GM12878 (cell line): Measurements from ENCODE around the gene NFKBIE. TPM values are rescaled to one million over a fixed set of nuclear protein-coding genes. Genes with fewer than 3 reads are reported as not detected.
"Not testable (repeated sequence)": the region's sequence is repeated elsewhere in the genome, so short reads cannot be mapped to it uniquely, and the experiment has no call there.

Experiments used
- ATAC-seq: fragments of 200-7000 bp; cut with Tn5 transposase; 3 replicates; pipeline ENCODE4 v1.9.1; 2020; ENCODE audit warnings: mild to moderate bottlenecking, moderate library complexity
- BruUV-seq: library from RNA; stranded (reverse); fragments of 400-500 nt; replicated peaks from 2 replicates; lab custom pipeline; 2021; lab: Mats Ljungman, UMichigan
- CTCF ChIA-PET: fragments of 300-600 bp; sonication (Branson Sonifier 250); formaldehyde crosslinking; extraction: SDS; loops from one replicate; lab custom pipeline; 2021; ENCODE audit warnings: inconsistent platforms; lab: Yijun Ruan, JAX
- POLR2A ChIA-PET: fragments of 350-600 bp; formaldehyde crosslinking; extraction: SDS; loops from one replicate; lab custom pipeline; 2021; ENCODE audit warnings: inconsistent platforms; lab: Charles Lee
- RAD21 ChIA-PET: fragments of 300-600 bp; sonication (Branson Sonifier 250); formaldehyde crosslinking; loops from one replicate; lab custom pipeline; 2023; ENCODE audit warnings: antibody characterized with exemption; ENCODE audit not compliant: unreplicated experiment; lab: Charles Lee
- SMC1A ChIA-PET: fragments of 300-600 bp; sonication (Branson Sonifier 250); formaldehyde crosslinking; loops from one replicate; lab custom pipeline; 2023; ENCODE audit not compliant: unreplicated experiment, uncharacterized antibody; lab: Charles Lee
- DNase-seq: peaks from one replicate; pipeline ENCODE4 v3.0.0-alpha.2; 2011; ENCODE audit warnings: low read depth, low spot score
- FAIRE-seq: peaks from 3 replicates; lab custom pipeline; 2011; peaks lifted over from hg19 to GRCh38; lab: Jason Lieb, UNC
- H2AFZ ChIP-seq: 2 replicates; pipeline ENCODE4 v1.6.0; 2011; ENCODE audit warnings: low read depth, low read length, control low read depth; ENCODE audit not compliant: control insufficient read depth
- H3K27ac ChIP-seq: 2 replicates; pipeline ENCODE4 v1.5.1; 2011; ENCODE audit warnings: control low read depth; ENCODE audit not compliant: control insufficient read depth, insufficient read depth
- H3K27me3 ChIP-seq, 2 experiments: replicated peaks in 1 of 2; 2 replicates each; pipeline versions ENCODE4 v1.6.0 to v1.6.1; 2011; ENCODE audit warnings: low read length in 1 of 2; ENCODE audit not compliant: control insufficient read depth in 2 of 2, insufficient read depth in 2 of 2
- H3K36me3 ChIP-seq, 2 experiments: 2 replicates each; pipeline ENCODE4 v1.5.1; 2011; ENCODE audit warnings: low read length in 1 of 2; ENCODE audit not compliant: control insufficient read depth in 2 of 2, insufficient read depth in 2 of 2
- H3K4me1 ChIP-seq: 2 replicates; pipeline ENCODE4 v1.6.1; 2011; ENCODE audit warnings: mild to moderate bottlenecking, low read length, moderate library complexity, mixed read lengths; ENCODE audit not compliant: control insufficient read depth, insufficient read depth
- H3K4me2 ChIP-seq: 2 replicates; pipeline ENCODE4 v1.6.0; 2011; ENCODE audit warnings: control low read depth; ENCODE audit not compliant: control insufficient read depth, insufficient read depth
- H3K4me3 ChIP-seq: fragments of 200-600 bp; sonication (generic); 2 replicates; pipeline ENCODE4 v1.5.1; 2016
- H3K79me2 ChIP-seq: 2 replicates; pipeline ENCODE4 v1.6.0; 2011; ENCODE audit warnings: low read length; ENCODE audit not compliant: control insufficient read depth, insufficient read depth
- H3K9ac ChIP-seq: 2 replicates; pipeline ENCODE4 v1.8.0; 2011; ENCODE audit warnings: low read length, control low read depth, mixed read lengths; ENCODE audit not compliant: control insufficient read depth, insufficient read depth
- H3K9me3 ChIP-seq: replicated peaks from 3 replicates; pipeline ENCODE4 v1.5.1; 2011; ENCODE audit warnings: mild to moderate bottlenecking, low read length; ENCODE audit not compliant: control insufficient read depth, insufficient read depth
- H4K20me1 ChIP-seq: 2 replicates; pipeline ENCODE4 v1.6.0; 2011; ENCODE audit not compliant: control insufficient read depth, insufficient read depth
- CTCF ChIP-seq, 3 experiments: IDR thresholded peaks in 2 of 3; conservative IDR thresholded peaks in 1 of 3; 2 replicates each; pipeline ENCODE4 v1.5.1; 2011; ENCODE audit warnings: low read depth in 3 of 3, low read length in 3 of 3, mild to moderate bottlenecking in 3 of 3, control low read depth in 2 of 3, moderate library complexity in 2 of 3, inconsistent platforms in 1 of 3, mixed read lengths in 1 of 3; ENCODE audit not compliant: control insufficient read depth in 2 of 3, insufficient read depth in 1 of 3; ENCODE audit errors: extremely low read depth in 1 of 3
- HDAC6 ChIP-seq: fragments of 200-600 bp; sonication (generic); IDR thresholded peaks from one replicate; pipeline ENCODE4 v1.8.0; 2017; ENCODE audit warnings: antibody characterized with exemption; ENCODE audit not compliant: unreplicated experiment
- LARP7 ChIP-seq: fragments of 450-650 bp; IDR thresholded peaks from 2 replicates; pipeline ENCODE4 v1.6.1; 2017; ENCODE audit warnings: mild to moderate bottlenecking
- MYB ChIP-seq: fragments of 150-350 bp; IDR thresholded peaks from 2 replicates; pipeline ENCODE4 v1.6.1; 2014; ENCODE audit warnings: mild to moderate bottlenecking, low read depth, low read length, borderline replicate concordance
- PAX8 ChIP-seq: fragments of 450-650 bp; IDR thresholded peaks from 2 replicates; pipeline ENCODE4 v1.6.1; 2017; ENCODE audit warnings: mild to moderate bottlenecking, moderate library complexity
- POLR2AphosphoS2 ChIP-seq: IDR thresholded peaks from 2 replicates; pipeline ENCODE4 v1.6.1; 2011; ENCODE audit warnings: low read depth, mild to moderate bottlenecking, low read length, improper control_type of control experiment, moderate library complexity
- POLR2AphosphoS5 ChIP-seq: IDR thresholded peaks from 2 replicates; pipeline ENCODE4 v1.6.1; 2011; ENCODE audit warnings: mild to moderate bottlenecking, low read length, inconsistent platforms
- RAD21 ChIP-seq: IDR thresholded peaks from 2 replicates; pipeline ENCODE4 v1.6.1; 2011; ENCODE audit warnings: mild to moderate bottlenecking, low read depth, low read length, moderate library complexity; ENCODE audit not compliant: insufficient read depth
- RAD51 ChIP-seq: fragments of 450-650 bp; IDR thresholded peaks from 2 replicates; pipeline ENCODE4 v1.6.1; 2016; ENCODE audit warnings: moderate library complexity, mild to moderate bottlenecking, inconsistent platforms
- SMARCA5 ChIP-seq: fragments of 450-650 bp; IDR thresholded peaks from 2 replicates; pipeline ENCODE4 v1.6.1; 2017; ENCODE audit warnings: mild to moderate bottlenecking
- ZNF24 ChIP-seq: fragments of 450-650 bp; IDR thresholded peaks from 2 replicates; pipeline ENCODE4 v1.6.1; 2017; ENCODE audit warnings: antibody characterized with exemption, mild to moderate bottlenecking
- WGBS: methylation state at CpG from one replicate; pipeline ENCODE4 v1.1.6; 2016; ENCODE audit warnings: low lambda C conversion rate; ENCODE audit not compliant: insufficient replicate concordance, insufficient coverage; ENCODE audit errors: missing lambda C conversion rate; 5-methylcytosine and 5-hydroxymethylcytosine counted together
- in situ Hi-C: fragments of 300-500 bp; cut with MboI; formaldehyde crosslinking; loops from 9 replicates; pipeline ENCODE4 v1.14.3; 2018; ENCODE audit warnings: mixed read lengths
- intact Hi-C: fragments of 100-400 bp; cut with micrococcal nuclease; formaldehyde crosslinking; loops from one replicate; pipeline ENCODE4 v1.14.2; 2022; ENCODE audit not compliant: unreplicated experiment
- polyA plus RNA-seq, 11 experiments: library from polyadenylated mRNA; depleted of rRNA in 4 of 11; unstranded in 6 of 11; stranded (reverse) in 5 of 11; fragments of >200 nt; fragmentation: Nextera tagmentation in 4 of 11; fragmentation: Illumina TruSeq in 1 of 11; extraction: Ambion mirVana in 4 of 11; extraction: Trizol in 1 of 11; gene quantifications; 1 replicate in 1 of 11; 2 replicates in 10 of 11; pipeline versions ENCODE4 v1.2.1 to v1.2.3, GENCODE V29; 2011 to 2016; ENCODE audit warnings: inconsistent platforms in 2 of 11, missing spikeins in 2 of 11, low read depth in 1 of 11
- total RNA-seq, 4 experiments: library from RNA; depleted of rRNA in 3 of 4; stranded (reverse); fragments of >200 nt in 3 of 4; fragmentation: Illumina TruSeq in 1 of 4; extraction: Trizol in 1 of 4; gene quantifications; 2 replicates each; pipeline versions ENCODE4 v1.2.1 to v1.2.3, GENCODE V29; 2013 to 2021
- TF ChIP-seq, protein P1 (sequence below): fragments of 450-650 bp; IDR thresholded peaks from 2 replicates; pipeline ENCODE4 v1.6.1; 2017; ENCODE audit warnings: mild to moderate bottlenecking, moderate library complexity

Gene NFKBIE
- total and polyA plus RNA-seq, 10 of the 15 experiments (the other 5 are each of a cell fraction or from before 2014, with no cell fraction given), result 10.4 to 106 (median 38.8) TPM

DNA sequence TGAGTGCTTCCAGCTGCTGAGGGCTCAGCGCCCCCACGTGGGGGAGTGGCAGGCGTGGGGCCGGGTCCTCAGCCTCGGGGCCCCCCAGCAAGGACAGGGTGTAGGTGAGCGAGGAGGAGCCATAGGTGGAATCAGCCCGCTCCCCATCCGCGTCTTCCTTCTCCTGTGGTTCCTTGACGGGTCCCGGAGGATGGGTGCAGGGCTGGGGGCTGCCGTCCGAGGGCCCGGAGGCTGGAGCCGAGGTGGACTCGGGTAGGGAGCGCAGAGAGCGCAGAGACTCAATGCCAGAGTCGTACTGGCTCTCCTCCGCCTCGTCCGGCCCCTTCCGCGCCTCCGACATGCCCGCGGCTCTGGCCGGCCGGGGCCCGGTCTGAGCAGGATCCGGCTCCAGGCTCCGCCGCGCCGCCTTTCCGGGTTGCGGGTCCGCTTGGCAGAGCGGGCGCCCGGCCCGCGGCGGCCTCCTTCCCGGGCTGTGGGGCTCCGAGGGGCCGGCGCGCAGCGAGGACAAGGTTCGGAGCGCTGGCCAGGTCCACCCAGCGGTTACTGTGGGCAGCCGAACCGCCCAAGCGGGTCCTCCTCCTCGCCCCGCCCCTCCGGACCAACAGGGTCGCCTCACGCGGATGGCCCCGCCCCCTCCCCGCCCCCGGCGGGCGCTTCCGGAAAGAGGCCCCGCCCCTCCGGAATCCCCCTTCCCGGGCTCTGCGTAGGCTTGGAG lies at the start of gene NFKBIE (continued):
- no peak for TF ChIP-seq RAD51
- TF ChIP-seq POLR2AphosphoS2, result peak; percentile 51; the same call in 1 of the 2 replicates
- TF ChIP-seq CTCF (IDR thresholded peaks at IDR 0.05 in 2 of 3, conservative IDR thresholded peaks at IDR 0.05 in 1 of 3; ENCODE audit: control insufficient read depth in 2 of 3, extremely low read depth in 1 of 3, insufficient read depth in 1 of 3, low read depth in 3 of 3, low read length in 3 of 3), result peak; percentile 45 to 60 (median 46); a peak in 4 of 6 replicates
- TF ChIP-seq PAX8, result no peak
- no peak for TF ChIP-seq MYB
- TF ChIP-seq POLR2AphosphoS5, result peak; percentile 76
- TF ChIP-seq, protein P1, sequence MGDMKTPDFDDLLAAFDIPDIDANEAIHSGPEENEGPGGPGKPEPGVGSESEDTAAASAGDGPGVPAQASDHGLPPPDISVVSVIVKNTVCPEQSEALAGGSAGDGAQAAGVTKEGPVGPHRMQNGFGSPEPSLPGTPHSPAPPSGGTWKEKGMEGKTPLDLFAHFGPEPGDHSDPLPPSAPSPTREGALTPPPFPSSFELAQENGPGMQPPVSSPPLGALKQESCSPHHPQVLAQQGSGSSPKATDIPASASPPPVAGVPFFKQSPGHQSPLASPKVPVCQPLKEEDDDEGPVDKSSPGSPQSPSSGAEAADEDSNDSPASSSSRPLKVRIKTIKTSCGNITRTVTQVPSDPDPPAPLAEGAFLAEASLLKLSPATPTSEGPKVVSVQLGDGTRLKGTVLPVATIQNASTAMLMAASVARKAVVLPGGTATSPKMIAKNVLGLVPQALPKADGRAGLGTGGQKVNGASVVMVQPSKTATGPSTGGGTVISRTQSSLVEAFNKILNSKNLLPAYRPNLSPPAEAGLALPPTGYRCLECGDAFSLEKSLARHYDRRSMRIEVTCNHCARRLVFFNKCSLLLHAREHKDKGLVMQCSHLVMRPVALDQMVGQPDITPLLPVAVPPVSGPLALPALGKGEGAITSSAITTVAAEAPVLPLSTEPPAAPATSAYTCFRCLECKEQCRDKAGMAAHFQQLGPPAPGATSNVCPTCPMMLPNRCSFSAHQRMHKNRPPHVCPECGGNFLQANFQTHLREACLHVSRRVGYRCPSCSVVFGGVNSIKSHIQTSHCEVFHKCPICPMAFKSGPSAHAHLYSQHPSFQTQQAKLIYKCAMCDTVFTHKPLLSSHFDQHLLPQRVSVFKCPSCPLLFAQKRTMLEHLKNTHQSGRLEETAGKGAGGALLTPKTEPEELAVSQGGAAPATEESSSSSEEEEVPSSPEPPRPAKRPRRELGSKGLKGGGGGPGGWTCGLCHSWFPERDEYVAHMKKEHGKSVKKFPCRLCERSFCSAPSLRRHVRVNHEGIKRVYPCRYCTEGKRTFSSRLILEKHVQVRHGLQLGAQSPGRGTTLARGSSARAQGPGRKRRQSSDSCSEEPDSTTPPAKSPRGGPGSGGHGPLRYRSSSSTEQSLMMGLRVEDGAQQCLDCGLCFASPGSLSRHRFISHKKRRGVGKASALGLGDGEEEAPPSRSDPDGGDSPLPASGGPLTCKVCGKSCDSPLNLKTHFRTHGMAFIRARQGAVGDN, result peak; percentile 58
- TF ChIP-seq SMARCA5, result peak; percentile 76
- TF ChIP-seq ZNF24, result no peak
- peak; percentile 64 for TF ChIP-seq RAD21
- TF ChIP-seq LARP7, result peak; percentile 93
- TF ChIP-seq HDAC6, result peak; percentile 35

- BruUV-seq, FAIRE-seq, H4K20me1 ChIP-seq, DNase-seq, H3K27ac ChIP-seq, H2AFZ ChIP-seq, SMC1A ChIA-PET, H3K9ac ChIP-seq, H3K4me2 ChIP-seq, in situ Hi-C loops, H3K4me1 ChIP-seq, H3K4me3 ChIP-seq, intact Hi-C loops, ATAC-seq, H3K27me3 ChIP-seq, H3K9me3 ChIP-seq: not testable (repeated sequence)
- CTCF ChIA-PET, result interaction anchor here (0.8 to 1.5 kb wide), 9 partner anchors 9 to 111 kb away, joined by 3 to 6 read pairs (median 3); partner anchors contain the start of gene TMEM151B
- RAD21 ChIA-PET, result interaction anchor here (1.1 kb wide), 1 partner anchor 47 kb away, joined by 5 read pairs; no protein-coding TSS in a partner anchor
- Histone ChIP-seq H3K36me3 (peaks cover 2 to 14% of the 10 kb centered on the region in 2 experiments), H3K79me2 (peaks cover 11% of the 10 kb centered on the region)
- 54% methylated on average over 8 of the region's 8 CpGs for WGBS
- POLR2A ChIA-PET, result interaction anchor here (0.9 kb wide), 1 partner anchor 72 kb away, joined by 3 read pairs; no protein-coding TSS in a partner anchor
Measured at GRCh38 chr6:44314657-44315056, 49.3 kb upstream of the NFKBIE start.
